Spleen (tissue), 11 donors: Measurements from ENCODE around the gene ANKRD11. TPM values are rescaled to one million over a fixed set of nuclear protein-coding genes. Genes with fewer than 3 reads are reported as not detected.

ENCODE experiments used
- DNase-seq: peaks from one replicate; pipeline ENCODE4 v3.0.0-alpha.2; 2020
- H3K27ac ChIP-seq, 8 donors: fragments of 200-600 bp; sonication (generic) in 7 of 8; 1 replicate in 4 of 8; 2 replicates in 4 of 8; pipeline versions ENCODE4 v1.5.0 to v1.8.0; 2016 to 2021; ENCODE audit warnings: inconsistent platforms in 4 of 8, mild to moderate bottlenecking in 4 of 8, moderate library complexity in 1 of 8
- H3K27me3 ChIP-seq, 7 donors: fragments of 200-600 bp; sonication (generic) in 6 of 7; replicated peaks in 1 of 7; 1 replicate in 4 of 7; 2 replicates in 3 of 7; pipeline versions ENCODE4 v1.5.0 to v1.8.0; 2016 to 2021; ENCODE audit warnings: inconsistent platforms in 3 of 7, mild to moderate bottlenecking in 1 of 7
- H3K36me3 ChIP-seq, 6 donors: fragments of 200-600 bp; sonication (generic) in 5 of 6; 1 replicate in 4 of 6; 2 replicates in 2 of 6; pipeline versions ENCODE4 v1.5.0 to v1.8.0; 2016 to 2021; ENCODE audit warnings: inconsistent platforms in 2 of 6
- H3K4me1 ChIP-seq, 6 donors: fragments of 200-600 bp; sonication (generic) in 5 of 6; 1 replicate in 3 of 6; 2 replicates in 3 of 6; pipeline versions ENCODE4 v1.5.0 to v1.8.0; 2016 to 2021; ENCODE audit warnings: inconsistent platforms in 3 of 6
- H3K4me3 ChIP-seq, 8 donors: fragments of 200-600 bp; sonication (generic) in 7 of 8; 1 replicate in 4 of 8; 2 replicates in 4 of 8; pipeline versions ENCODE4 v1.5.0 to v1.8.0; 2016 to 2021; ENCODE audit warnings: inconsistent platforms in 4 of 8, mild to moderate bottlenecking in 4 of 8, moderate library complexity in 2 of 8
- H3K9me3 ChIP-seq, 8 donors: fragments of 200-600 bp; sonication (generic) in 7 of 8; 1 replicate in 4 of 8; 2 replicates in 4 of 8; pipeline versions ENCODE4 v1.5.0 to v1.8.0; 2016 to 2021; ENCODE audit warnings: inconsistent platforms in 4 of 8
- CTCF ChIP-seq, 11 experiments: fragments of 200-600 bp in 7 of 11; fragments of 450-650 bp in 4 of 11; sonication (generic) in 4 of 11; IDR thresholded peaks in 8 of 11; conservative IDR thresholded peaks in 3 of 11; 1 replicate in 7 of 11; 2 replicates in 4 of 11; pipeline versions ENCODE4 v1.4.0 to v1.8.0; 2016 to 2021; ENCODE audit warnings: antibody characterized with exemption in 11 of 11, inconsistent platforms in 4 of 11, mild to moderate bottlenecking in 1 of 11
- POLR2A ChIP-seq, 3 donors: fragments of 450-650 bp; IDR thresholded peaks; one replicate each; pipeline ENCODE4 v1.5.1; 2017; ENCODE audit warnings: antibody characterized with exemption in 3 of 3, mild to moderate bottlenecking in 1 of 3
- POLR2AphosphoS5 ChIP-seq, 3 donors: sonication (generic); formaldehyde crosslinking; IDR thresholded peaks; one replicate each; pipeline ENCODE4 v1.5.1; 2017; ENCODE audit warnings: antibody characterized with exemption in 3 of 3
- WGBS, 5 donors: extraction: QIAGEN DNeasy Blood & Tissue Kit in 3 of 5; methylation state at CpG; one replicate each; pipeline versions ENCODE4 v1.1.5 to v1.1.7; 2013 to 2018; 5-methylcytosine and 5-hydroxymethylcytosine counted together
- intact Hi-C: fragments of 100-400 bp; cut with DNase I; formaldehyde crosslinking; loops from one replicate; pipeline ENCODE4 v1.15.0; 2023; ENCODE audit warnings: low total_unique reads
- polyA plus RNA-seq, 3 donors: library from polyadenylated mRNA; stranded (reverse); fragments of 200-250 nt; gene quantifications; one replicate each; pipeline ENCODE4 v1.2.1, GENCODE V29; 2013
- total RNA-seq, 7 donors: library from RNA; depleted of rRNA in 3 of 7; stranded (reverse); fragments of >200 nt in 3 of 7; fragmentation: NEBNext Ultra II Directional in 4 of 7; extraction: Animal tissue kit (Norgen Biotek cat#: 25700) in 4 of 7; gene quantifications; one replicate each; pipeline versions ENCODE4 v1.1.0 to v1.2.1, GENCODE V29; 2016 to 2021
- donor health status: healthy with polysubstance abuse.
- donor health status: DM: no; HTN: no; CAD: no; lungs with moderate emphysema.
- donor health status: DM: no; HTN: no; CAD: no.
- donor health status: Bipolar disorder and iron deficiency.
- donor health status: healthy.
- donor health status: DM: no; HTN: no; CAD: no.
- donor health status: DM: yes; HTN: yes; CAD: no.

Gene ANKRD11
- total and polyA plus RNA-seq, 10 donors = 29.0 to 203 (median 128) TPM

DNA sequence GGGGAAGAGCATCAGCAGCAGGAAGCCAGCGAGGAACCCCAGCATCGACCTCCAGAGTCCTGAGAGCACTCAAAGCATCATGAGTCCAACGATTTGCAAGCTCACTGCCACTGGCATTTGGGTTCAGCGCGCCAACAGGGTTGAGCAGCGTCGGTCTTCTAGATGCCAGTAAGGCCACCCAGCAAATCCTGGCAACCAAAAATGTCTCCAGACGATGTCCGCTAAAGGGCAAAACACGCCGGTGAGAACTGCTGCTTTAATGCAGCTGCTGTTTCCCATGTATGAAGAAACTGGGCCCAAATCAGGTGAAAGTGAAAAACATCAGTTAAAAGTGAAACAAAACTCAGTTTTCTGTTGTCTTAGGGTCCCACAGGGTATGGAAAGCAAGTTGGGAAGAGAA, 70.2 kb downstream of the ANKRD11 start:
- TF ChIP-seq POLR2AphosphoS5 (IDR thresholded peaks at IDR 0.05) (no peak), POLR2A (IDR thresholded peaks at IDR 0.05) (no peak), CTCF (IDR thresholded peaks at IDR 0.05 in 8 of 11, conservative IDR thresholded peaks at IDR 0.05 in 3 of 11) (no peak)
- Histone ChIP-seq H3K27ac (no peak overlapping the region), H3K36me3 (peaks cover 0 to 39% (median 8%) of the 10 kb centered on the region in 6 donors), H3K4me3 (no peak overlapping the region), H3K9me3 (no peaks in the 10 kb centered on the region), H3K27me3 (no peaks in the 10 kb centered on the region), H3K4me1 (peaks cover 32 to 96% (median 76%) of the 10 kb centered on the region in 6 donors)
- DNase-seq = no peak
- 78 to 88% (median 84%) methylated on average over 11 of the region's 11 CpGs for WGBS, 5 donors
- intact Hi-C loops = no loop called here

DNA sequence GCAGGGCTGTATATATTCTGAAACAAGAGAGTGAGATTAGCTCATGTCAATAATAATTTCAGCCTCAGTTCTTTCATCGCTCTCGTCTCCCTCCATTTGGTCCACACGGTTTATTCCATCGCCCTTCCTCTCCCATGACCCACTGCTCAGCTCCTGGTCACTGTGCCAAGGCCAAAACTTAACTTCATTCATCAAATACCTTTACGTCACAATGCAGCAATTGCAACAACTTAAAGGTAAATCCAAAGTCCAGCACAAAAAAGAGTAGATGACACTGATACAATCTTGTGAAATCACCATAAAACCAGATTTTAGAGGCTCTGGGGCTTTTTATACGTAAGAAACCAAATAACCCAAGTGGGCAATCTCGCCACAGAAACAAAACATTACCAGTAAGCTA, 72.0 kb downstream of the ANKRD11 start:
- DNase-seq = no peak
- Histone ChIP-seq H3K4me1 (peaks cover 30 to 94% (median 75%) of the 10 kb centered on the region in 6 donors), H3K4me3 (no peak overlapping the region), H3K27ac (no peak overlapping the region), H3K36me3 (peaks cover 0 to 39% (median 8%) of the 10 kb centered on the region in 6 donors), H3K9me3 (no peaks in the 10 kb centered on the region), H3K27me3 (no peaks in the 10 kb centered on the region)
- WGBS, 5 donors = 77 to 93% (median 85%) methylated on average over 7 of the region's 7 CpGs
- intact Hi-C loops = no loop called here
- TF ChIP-seq POLR2AphosphoS5 (IDR thresholded peaks at IDR 0.05) = no peak
- no peak for TF ChIP-seq POLR2A (IDR thresholded peaks at IDR 0.05)
- no peak for TF ChIP-seq CTCF (IDR thresholded peaks at IDR 0.05 in 8 of 11, conservative IDR thresholded peaks at IDR 0.05 in 3 of 11)

DNA sequence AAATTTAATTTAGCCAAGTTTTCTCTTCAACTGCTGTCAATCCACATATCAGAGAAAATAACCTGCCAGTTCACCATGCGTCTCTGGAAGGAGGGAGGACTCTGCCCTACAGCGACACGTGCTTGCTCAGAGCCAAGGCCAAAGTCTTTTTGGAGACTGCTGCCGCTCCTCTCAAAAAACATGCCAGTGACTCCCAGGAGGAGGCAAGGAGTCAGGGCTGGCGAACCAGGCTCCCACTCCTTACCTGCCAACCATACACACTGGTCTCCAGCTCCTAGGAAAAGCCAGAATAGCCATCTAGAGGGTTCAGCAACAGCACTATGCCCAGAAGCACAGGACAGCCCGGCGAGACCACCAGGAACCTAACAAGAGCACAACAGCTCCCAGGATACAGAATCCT, 73.0 kb downstream of the ANKRD11 start:
- intact Hi-C loops = no loop called here
- no peak for DNase-seq
- peaks cover 0 to 39% (median 8%) of the 10 kb centered on the region in 6 donors for H3K36me3 ChIP-seq
- peaks cover 23 to 94% (median 75%) of the 10 kb centered on the region in 6 donors for H3K4me1 ChIP-seq
- no peaks in the 10 kb centered on the region for H3K27me3 ChIP-seq
- H3K4me3 ChIP-seq = no peak overlapping the region
- no peaks in the 10 kb centered on the region for H3K9me3 ChIP-seq
- no peak overlapping the region for H3K27ac ChIP-seq
- TF ChIP-seq POLR2AphosphoS5 (IDR thresholded peaks at IDR 0.05) (no peak), POLR2A (IDR thresholded peaks at IDR 0.05) (no peak), CTCF (IDR thresholded peaks at IDR 0.05 in 8 of 11, conservative IDR thresholded peaks at IDR 0.05 in 3 of 11) (no peak)
- WGBS, 5 donors = 82 to 94% (median 91%) methylated on average over 6 to 7 of the region's 7 CpGs

DNA sequence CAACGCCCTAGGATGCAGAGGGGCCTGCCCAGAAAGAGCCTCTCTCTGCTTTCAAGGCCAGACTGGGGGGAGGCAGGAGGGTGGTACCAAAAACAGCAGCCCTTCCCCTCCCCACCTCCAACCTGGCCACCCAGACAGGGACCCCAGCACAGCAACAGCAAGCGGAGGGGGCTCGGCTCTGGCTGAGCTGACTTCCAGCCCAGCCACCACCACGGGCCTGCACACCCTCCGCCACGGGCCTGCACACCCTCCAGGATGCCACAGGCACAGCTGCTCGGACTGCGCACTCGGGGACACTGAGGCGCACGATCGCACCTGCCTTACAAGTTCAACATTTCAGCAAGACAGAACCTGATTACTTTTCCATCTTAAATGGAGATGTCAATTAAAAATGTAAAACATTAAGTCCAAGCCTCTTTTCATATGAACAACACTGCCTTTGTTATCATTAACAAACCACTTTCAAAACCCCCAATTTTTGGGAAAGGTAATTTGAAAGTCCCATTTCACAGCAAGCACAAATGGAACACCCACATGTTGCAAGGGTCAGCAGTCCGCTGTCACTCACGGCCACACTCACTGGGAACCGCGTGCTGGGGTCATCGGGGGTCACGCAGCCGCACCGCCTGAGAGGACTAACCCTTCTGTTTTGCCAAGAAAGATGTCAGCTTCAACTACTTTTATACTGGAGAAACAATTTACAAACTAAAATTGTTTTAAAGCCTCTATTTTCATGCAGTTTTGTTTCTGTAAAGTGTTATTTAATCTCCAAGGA, 76.4 kb downstream of the ANKRD11 start:
- TF ChIP-seq POLR2AphosphoS5 (IDR thresholded peaks at IDR 0.05) (peak in 2 of 3 donors; percentile 10 to 39), CTCF (IDR thresholded peaks at IDR 0.05 in 8 of 11, conservative IDR thresholded peaks at IDR 0.05 in 3 of 11) (no peak)
- peaks cover 32 to 97% (median 82%) of the 10 kb centered on the region in 6 donors for H3K4me1 ChIP-seq
- peaks cover 0 to 31% (median 6%) of the 10 kb centered on the region in 6 donors for H3K36me3 ChIP-seq
- intact Hi-C loops = no loop called here
- 81 to 91% (median 86%) methylated on average over 20 of the region's 20 CpGs for WGBS, 5 donors
- H3K27me3 ChIP-seq = no peaks in the 10 kb centered on the region
- H3K4me3 ChIP-seq = no peak overlapping the region
- peak overlapping the region in 2 of 8 donors; percentile 5 to 15 for H3K27ac ChIP-seq
- DNase-seq = no peak
- no peaks in the 10 kb centered on the region for H3K9me3 ChIP-seq
